ENCODE measurements around the gene COPG2.

Gene COPG2

DNA sequence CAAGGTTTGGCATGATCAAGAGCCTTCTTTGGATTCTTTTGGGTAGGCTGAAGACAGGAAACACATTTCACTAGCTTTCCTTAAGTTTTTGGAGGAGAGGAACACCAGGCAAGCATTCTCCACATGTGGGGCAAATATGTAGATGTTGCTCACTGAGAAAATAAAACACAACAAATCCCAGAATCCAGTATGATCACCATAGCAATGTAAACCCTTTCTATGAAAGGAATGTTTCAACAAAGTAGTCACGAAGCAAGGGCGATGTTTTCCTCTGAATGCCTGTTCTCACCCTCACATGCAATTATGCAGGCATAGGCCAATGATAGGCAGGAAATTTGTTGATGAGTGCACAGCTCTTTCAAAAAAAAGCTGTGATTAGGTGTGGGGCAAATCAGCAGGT lies 207.3 kb downstream of the COPG2 start:
- no peak overlapping the region for H3K9ac ChIP-seq (ENCODE audit: low read depth, low read length)
- H3K4me1 ChIP-seq (ENCODE audit: insufficient read depth, low read length) = no peaks in the 10 kb centered on the region
- H3K27ac ChIP-seq (ENCODE audit: low read length) = no peak overlapping the region
- no peaks in the 10 kb centered on the region for H3K27me3 ChIP-seq (ENCODE audit: insufficient read depth, low read length)
- no peak overlapping the region for H3K4me3 ChIP-seq (ENCODE audit: low read length)
- peaks cover 13% of the 10 kb centered on the region for H3K9me3 ChIP-seq (ENCODE audit: insufficient read depth, low read depth, low read length)
- no peaks in the 10 kb centered on the region for H3K36me3 ChIP-seq (ENCODE audit: insufficient read depth, low read depth, low read length)

DNA sequence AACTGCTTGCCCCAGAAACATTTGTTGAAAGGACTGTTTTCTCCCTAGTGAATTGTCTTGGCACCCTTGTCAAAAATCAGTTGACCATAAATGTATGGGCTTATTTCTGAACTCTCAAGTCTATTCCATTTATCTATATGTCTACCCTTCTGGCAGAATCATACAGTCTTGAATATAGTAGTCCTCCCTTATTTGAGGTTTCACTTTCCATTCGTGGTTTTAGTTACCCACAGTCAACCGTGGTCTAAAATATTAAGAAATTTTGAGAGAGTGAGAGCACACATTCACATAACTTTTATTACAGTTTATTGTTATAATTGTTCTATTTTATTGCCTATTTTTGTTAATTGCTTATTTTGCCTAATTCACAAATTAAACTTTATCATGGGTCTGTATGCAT lies 210.3 kb downstream of the COPG2 start:
- no peaks in the 10 kb centered on the region for H3K36me3 ChIP-seq (ENCODE audit: insufficient read depth, low read depth, low read length)
- peaks cover 13% of the 10 kb centered on the region for H3K9me3 ChIP-seq (ENCODE audit: insufficient read depth, low read depth, low read length)
- H3K27ac ChIP-seq (ENCODE audit: low read length) = no peak overlapping the region
- H3K4me1 ChIP-seq (ENCODE audit: insufficient read depth, low read length) = no peaks in the 10 kb centered on the region
- no peaks in the 10 kb centered on the region for H3K27me3 ChIP-seq (ENCODE audit: insufficient read depth, low read length)
- no peak overlapping the region for H3K4me3 ChIP-seq (ENCODE audit: low read length)
- H3K9ac ChIP-seq (ENCODE audit: low read depth, low read length) = no peak overlapping the region

Measured in iPS-20b (cell line).